ENCODE data around the gene MYO10. TPM values are rescaled to one million over a fixed set of nuclear protein-coding genes. Genes with fewer than 3 reads are reported as not detected.
A peak's percentile ranks its signal among the peaks of the same experiment; 100 is the strongest.

Gene MYO10
- total RNA-seq, 1 experiment from 2014 or later: 71.9 TPM

GRCh38 chr5:16913187-16914107, 22.6 kb downstream of the MYO10 start:
- TF ChIP-seq POLR2AphosphoS5 (IDR thresholded peaks at IDR 0.05; ENCODE audit: low read depth, low read length) (no peak), SIN3A (IDR thresholded peaks at IDR 0.05; ENCODE audit: borderline replicate concordance, insufficient read depth, low read depth, low read length) (no peak), TCF7L2 (IDR thresholded peaks at IDR 0.05; ENCODE audit: low read depth, low read length) (no peak), REST (IDR thresholded peaks at IDR 0.05; ENCODE audit: insufficient read depth in 1 of 2, low read depth in 2 of 2, low read length in 1 of 2) (no peak)
- TF ChIP-seq, protein P1, sequence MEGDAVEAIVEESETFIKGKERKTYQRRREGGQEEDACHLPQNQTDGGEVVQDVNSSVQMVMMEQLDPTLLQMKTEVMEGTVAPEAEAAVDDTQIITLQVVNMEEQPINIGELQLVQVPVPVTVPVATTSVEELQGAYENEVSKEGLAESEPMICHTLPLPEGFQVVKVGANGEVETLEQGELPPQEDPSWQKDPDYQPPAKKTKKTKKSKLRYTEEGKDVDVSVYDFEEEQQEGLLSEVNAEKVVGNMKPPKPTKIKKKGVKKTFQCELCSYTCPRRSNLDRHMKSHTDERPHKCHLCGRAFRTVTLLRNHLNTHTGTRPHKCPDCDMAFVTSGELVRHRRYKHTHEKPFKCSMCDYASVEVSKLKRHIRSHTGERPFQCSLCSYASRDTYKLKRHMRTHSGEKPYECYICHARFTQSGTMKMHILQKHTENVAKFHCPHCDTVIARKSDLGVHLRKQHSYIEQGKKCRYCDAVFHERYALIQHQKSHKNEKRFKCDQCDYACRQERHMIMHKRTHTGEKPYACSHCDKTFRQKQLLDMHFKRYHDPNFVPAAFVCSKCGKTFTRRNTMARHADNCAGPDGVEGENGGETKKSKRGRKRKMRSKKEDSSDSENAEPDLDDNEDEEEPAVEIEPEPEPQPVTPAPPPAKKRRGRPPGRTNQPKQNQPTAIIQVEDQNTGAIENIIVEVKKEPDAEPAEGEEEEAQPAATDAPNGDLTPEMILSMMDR (IDR thresholded peaks at IDR 0.05): no peak
- POLR2A ChIA-PET: interaction anchor here (0.6 to 0.7 kb wide), 2 partner anchors 22 to 53 kb away, joined by 5 to 10 read pairs; no protein-coding TSS in a partner anchor
- Histone ChIP-seq H3K36me3 (ENCODE audit: control insufficient read depth, insufficient read depth, low read length) (no peaks in the 10 kb centered on the region), H3K4me1 (ENCODE audit: control insufficient read depth, insufficient read depth, low read length) (peaks cover 78% of the 10 kb centered on the region), H3K9me3 (ENCODE audit: control insufficient read depth, insufficient read depth, low read depth, low read length) (no peaks in the 10 kb centered on the region), H3K4me3 (ENCODE audit: low read depth in 2 of 2, low read length in 2 of 2) (peak overlapping the region; percentile 23 to 34), H3K27me3 (ENCODE audit: control insufficient read depth, insufficient read depth, low read length) (no peaks in the 10 kb centered on the region), H3K27ac (ENCODE audit: low read length) (peak overlapping the region; percentile 90)
- ATAC-seq (peak; percentile 66), DNase-seq (ENCODE audit: low read depth, low spot score) (no peak)
- CTCF ChIA-PET: interaction anchor here (0.6 to 1.1 kb wide), 4 partner anchors 54 to 276 kb away, joined by 3 to 12 read pairs (median 3); no protein-coding TSS in a partner anchor
- no TSS peak for BruUV-seq (replicated peaks)
- in situ Hi-C loops (cut with HindIII; ENCODE audit: low pct_unique_long_range_greater_than_20kb, low sequenced_read_pairs): no loop called here
- intact Hi-C loops (cut with micrococcal nuclease; ENCODE audit: unreplicated experiment): no loop called here

DNA sequence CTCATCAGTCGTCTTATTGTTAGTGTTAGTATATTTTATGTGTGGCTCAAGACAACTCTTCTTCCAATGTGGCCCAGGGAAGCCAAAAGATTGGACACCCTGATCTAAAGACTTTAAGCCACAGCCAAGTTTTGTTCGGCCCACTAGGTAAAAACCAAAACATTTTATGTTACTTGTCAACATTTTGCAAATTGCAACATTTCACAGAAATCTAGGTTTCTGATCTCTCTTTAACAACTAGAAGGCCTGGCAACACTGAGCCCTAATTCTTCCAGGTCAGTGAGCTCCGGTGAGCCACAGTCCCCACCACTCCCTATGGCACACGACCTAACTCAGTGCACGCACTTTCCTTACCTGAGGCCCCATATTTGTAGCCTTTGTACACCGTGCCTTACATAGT, 24.0 kb downstream of the MYO10 start:
- ATAC-seq (no peak), DNase-seq (ENCODE audit: low read depth, low spot score) (no peak)
- BruUV-seq (replicated peaks): no TSS peak
- Histone ChIP-seq H3K27me3 (ENCODE audit: control insufficient read depth, insufficient read depth, low read length) (no peaks in the 10 kb centered on the region), H3K4me3 (ENCODE audit: low read depth in 2 of 2, low read length in 2 of 2) (no peak overlapping the region), H3K27ac (ENCODE audit: low read length) (peak overlapping the region; percentile 49), H3K9me3 (ENCODE audit: control insufficient read depth, insufficient read depth, low read depth, low read length) (no peaks in the 10 kb centered on the region), H3K36me3 (ENCODE audit: control insufficient read depth, insufficient read depth, low read length) (no peaks in the 10 kb centered on the region), H3K4me1 (ENCODE audit: control insufficient read depth, insufficient read depth, low read length) (peaks cover 65% of the 10 kb centered on the region)
- intact Hi-C loops (cut with micrococcal nuclease; ENCODE audit: unreplicated experiment) (no loop called here), in situ Hi-C loops (cut with HindIII; ENCODE audit: low pct_unique_long_range_greater_than_20kb, low sequenced_read_pairs) (no loop called here)
- POLR2A ChIA-PET: no interaction called here
- CTCF ChIA-PET: interaction anchor here (1.1 kb wide), 1 partner anchor 277 kb away, joined by 3 read pairs; no protein-coding TSS in a partner anchor
- TF ChIP-seq TCF7L2 (IDR thresholded peaks at IDR 0.05; ENCODE audit: low read depth, low read length): no peak
- no peak for TF ChIP-seq POLR2AphosphoS5 (IDR thresholded peaks at IDR 0.05; ENCODE audit: low read depth, low read length)
- TF ChIP-seq, protein P1 (IDR thresholded peaks at IDR 0.05): no peak
- TF ChIP-seq SIN3A (IDR thresholded peaks at IDR 0.05; ENCODE audit: borderline replicate concordance, insufficient read depth, low read depth, low read length): no peak
- TF ChIP-seq REST (IDR thresholded peaks at IDR 0.05; ENCODE audit: insufficient read depth in 1 of 2, low read depth in 2 of 2, low read length in 1 of 2): no peak

All from Panc1 (cell line).